Prostate gland (tissue), 2 donors: ENCODE measurements around the gene SH3GL3. TPM values are rescaled to one million over a fixed set of nuclear protein-coding genes. Genes with fewer than 3 reads are reported as not detected.

Experiments
- DNase-seq: peaks from one replicate; pipeline ENCODE4 v3.0.0-alpha.2; 2019; ENCODE audit warnings: low spot score
- H3K27ac ChIP-seq, 2 donors: fragments of 200-600 bp; sonication (generic); 2 replicates each; pipeline ENCODE4 v1.5.1; 2017 to 2019
- H3K27me3 ChIP-seq: fragments of 200-600 bp; sonication (generic); replicated peaks from 2 replicates; pipeline ENCODE4 v1.5.1; 2019; ENCODE audit not compliant: insufficient read depth
- H3K36me3 ChIP-seq, 2 donors: fragments of 200-600 bp; sonication (generic); 1 replicate in 1 of 2; 2 replicates in 1 of 2; pipeline versions ENCODE4 v1.5.1 to v1.8.1; 2017 to 2019
- H3K4me1 ChIP-seq: fragments of 200-600 bp; sonication (generic); replicated peaks from 2 replicates; pipeline ENCODE4 v1.5.1; 2019
- H3K4me3 ChIP-seq, 2 donors: fragments of 200-600 bp; sonication (generic); 2 replicates each; pipeline ENCODE4 v1.5.1; 2017 to 2019
- H3K9me3 ChIP-seq: fragments of 200-600 bp; sonication (generic); 2 replicates; pipeline ENCODE4 v1.5.1; 2017
- POLR2A ChIP-seq: fragments of 450-650 bp; IDR thresholded peaks from one replicate; pipeline ENCODE4 v1.6.1; 2016; ENCODE audit warnings: antibody characterized with exemption, mild to moderate bottlenecking
- POLR2AphosphoS5 ChIP-seq: sonication (generic); formaldehyde crosslinking; IDR thresholded peaks from one replicate; pipeline ENCODE4 v1.6.1; 2017; ENCODE audit warnings: antibody characterized with exemption
- WGBS: methylation state at CpG from one replicate; pipeline ENCODE4 v1.1.5; 2018; 5-methylcytosine and 5-hydroxymethylcytosine counted together
- intact Hi-C: fragments of 100-400 bp; cut with DNase I; formaldehyde crosslinking; loops from one replicate; pipeline ENCODE4 v1.14.2; 2022
- total RNA-seq, 2 donors: library from RNA; depleted of rRNA; stranded (reverse); fragments of >200 nt; gene quantifications; one replicate each; pipeline ENCODE4 v1.1.0, GENCODE V29; 2016
- TF ChIP-seq, protein P1 (sequence below), 4 experiments: fragments of 200-600 bp in 2 of 4; fragments of 450-650 bp in 2 of 4; sonication (generic) in 2 of 4; IDR thresholded peaks; 1 replicate in 3 of 4; 2 replicates in 1 of 4; pipeline ENCODE4 v1.5.1; 2016 to 2019; ENCODE audit warnings: antibody characterized with exemption in 4 of 4, mild to moderate bottlenecking in 2 of 4, moderate library complexity in 2 of 4

Gene SH3GL3
- total RNA-seq, 2 donors from 2014 or later: 2.2 to 7.4 TPM

- H3K36me3 ChIP-seq: no peaks in the 10 kb centered on the region
- H3K27ac ChIP-seq: no peak overlapping the region
- WGBS: 91% methylated on average over 1 of the region's 1 CpG
- no peak overlapping the region for H3K4me3 ChIP-seq
- no peaks in the 10 kb centered on the region for H3K27me3 ChIP-seq
- intact Hi-C loops: no loop called here
- no peak for DNase-seq
- H3K4me1 ChIP-seq: no peaks in the 10 kb centered on the region
- TF ChIP-seq POLR2AphosphoS5: no peak
- no peak for TF ChIP-seq POLR2A
- TF ChIP-seq, protein P1, sequence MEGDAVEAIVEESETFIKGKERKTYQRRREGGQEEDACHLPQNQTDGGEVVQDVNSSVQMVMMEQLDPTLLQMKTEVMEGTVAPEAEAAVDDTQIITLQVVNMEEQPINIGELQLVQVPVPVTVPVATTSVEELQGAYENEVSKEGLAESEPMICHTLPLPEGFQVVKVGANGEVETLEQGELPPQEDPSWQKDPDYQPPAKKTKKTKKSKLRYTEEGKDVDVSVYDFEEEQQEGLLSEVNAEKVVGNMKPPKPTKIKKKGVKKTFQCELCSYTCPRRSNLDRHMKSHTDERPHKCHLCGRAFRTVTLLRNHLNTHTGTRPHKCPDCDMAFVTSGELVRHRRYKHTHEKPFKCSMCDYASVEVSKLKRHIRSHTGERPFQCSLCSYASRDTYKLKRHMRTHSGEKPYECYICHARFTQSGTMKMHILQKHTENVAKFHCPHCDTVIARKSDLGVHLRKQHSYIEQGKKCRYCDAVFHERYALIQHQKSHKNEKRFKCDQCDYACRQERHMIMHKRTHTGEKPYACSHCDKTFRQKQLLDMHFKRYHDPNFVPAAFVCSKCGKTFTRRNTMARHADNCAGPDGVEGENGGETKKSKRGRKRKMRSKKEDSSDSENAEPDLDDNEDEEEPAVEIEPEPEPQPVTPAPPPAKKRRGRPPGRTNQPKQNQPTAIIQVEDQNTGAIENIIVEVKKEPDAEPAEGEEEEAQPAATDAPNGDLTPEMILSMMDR (IDR thresholded peaks at IDR 0.05): no peak
- H3K9me3 ChIP-seq: no peaks in the 10 kb centered on the region
Observed at GRCh38 chr15:83616840-83617239, 169.7 kb downstream of the SH3GL3 start.

DNA sequence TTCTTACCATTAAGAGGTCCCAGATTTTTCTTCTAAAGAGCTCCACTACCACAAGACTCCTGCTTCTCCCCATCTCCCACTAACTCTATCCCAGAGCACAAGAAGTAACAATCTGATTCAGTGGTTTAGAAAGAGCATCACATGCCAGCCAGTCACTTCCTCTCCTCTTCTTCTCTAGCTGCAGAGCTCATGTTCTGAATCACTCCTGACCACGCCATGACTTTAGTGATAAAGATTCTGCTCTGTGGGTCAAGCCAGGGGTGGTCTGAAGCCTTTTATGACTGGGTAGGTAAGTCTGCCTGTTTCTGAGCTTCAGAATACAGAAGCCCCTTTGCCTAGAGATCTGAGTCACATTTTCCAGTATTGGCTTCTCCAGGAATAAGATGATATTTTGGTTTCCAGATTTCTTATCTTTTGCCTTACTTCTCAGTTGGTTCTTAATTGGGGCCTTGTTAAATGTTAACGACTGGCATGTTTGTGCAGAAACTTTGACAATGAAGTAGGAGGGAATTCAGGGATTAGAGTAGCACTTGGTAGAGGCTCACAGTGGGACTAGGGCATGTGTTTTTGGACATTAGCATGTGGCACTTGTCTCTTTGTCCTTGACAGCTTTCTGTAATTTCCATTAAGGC is 179.1 kb downstream of the SH3GL3 start:
- Histone ChIP-seq H3K4me1 (no peaks in the 10 kb centered on the region), H3K9me3 (no peaks in the 10 kb centered on the region), H3K36me3 (no peaks in the 10 kb centered on the region), H3K4me3 (no peak overlapping the region), H3K27ac (no peak overlapping the region), H3K27me3 (no peaks in the 10 kb centered on the region)
- intact Hi-C loops: no loop called here
- 58% methylated on average over 2 of the region's 2 CpGs for WGBS
- TF ChIP-seq, protein P1 (IDR thresholded peaks at IDR 0.05): no peak
- TF ChIP-seq POLR2A: no peak
- TF ChIP-seq POLR2AphosphoS5: no peak
- DNase-seq: no peak

- WGBS: 90% methylated on average over 2 of the region's 2 CpGs
- Histone ChIP-seq H3K9me3 (no peaks in the 10 kb centered on the region), H3K36me3 (no peaks in the 10 kb centered on the region), H3K27me3 (no peaks in the 10 kb centered on the region), H3K27ac (no peak overlapping the region), H3K4me3 (no peak overlapping the region), H3K4me1 (no peaks in the 10 kb centered on the region)
- TF ChIP-seq, protein P1 (IDR thresholded peaks at IDR 0.05): no peak
- intact Hi-C loops: no loop called here
- no peak for DNase-seq
Observed at GRCh38 chr15:83631534-83631933, 184.4 kb downstream of the SH3GL3 start.

DNA sequence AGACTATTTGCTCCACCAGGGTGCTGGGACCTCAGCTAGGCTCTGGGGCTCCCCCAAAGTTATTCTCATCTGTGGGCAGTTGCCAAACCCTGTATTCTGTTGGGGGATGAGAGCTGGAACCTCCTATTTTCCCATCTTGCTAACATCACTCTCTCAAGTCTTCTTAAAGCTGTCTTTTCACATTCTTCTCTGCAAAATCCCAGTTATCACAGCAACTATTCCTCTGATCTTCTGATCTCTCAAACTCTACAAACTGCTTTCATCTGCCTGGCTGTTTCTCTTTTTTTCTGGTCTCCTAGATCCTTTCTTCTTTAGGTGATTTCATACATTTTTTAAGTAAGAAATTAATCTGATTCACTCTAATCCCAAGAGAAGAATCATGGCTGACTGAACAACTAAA is 196.1 kb downstream of the SH3GL3 start:
- Histone ChIP-seq H3K9me3 (no peaks in the 10 kb centered on the region), H3K36me3 (no peaks in the 10 kb centered on the region), H3K27me3 (no peaks in the 10 kb centered on the region), H3K4me3 (no peak overlapping the region), H3K4me1 (no peaks in the 10 kb centered on the region), H3K27ac (no peak overlapping the region)
- DNase-seq: no peak
- intact Hi-C loops: no loop called here
- no peak for TF ChIP-seq POLR2A
- TF ChIP-seq POLR2AphosphoS5: no peak
- TF ChIP-seq, protein P1 (IDR thresholded peaks at IDR 0.05): no peak

DNA sequence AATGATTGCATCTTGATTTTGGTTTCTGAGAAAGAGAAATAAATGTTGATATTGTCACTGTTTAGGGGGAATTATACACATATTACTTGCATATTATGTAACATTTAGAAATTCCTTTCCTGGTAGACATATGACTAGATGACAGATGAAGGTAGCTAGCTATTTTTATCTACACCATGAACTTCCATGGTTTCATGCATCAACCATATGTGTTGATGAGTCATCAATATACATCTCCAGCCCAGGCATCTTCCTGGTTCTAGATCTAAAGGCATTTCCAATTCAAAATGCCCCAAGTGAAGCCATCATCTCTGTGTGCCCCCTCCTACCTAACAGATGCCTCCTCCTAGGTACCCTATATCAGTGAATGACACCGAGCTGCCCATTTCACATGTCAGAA is 197.3 kb downstream of the SH3GL3 start:
- no peak for DNase-seq
- Histone ChIP-seq H3K27me3 (no peaks in the 10 kb centered on the region), H3K36me3 (no peaks in the 10 kb centered on the region), H3K27ac (no peak overlapping the region), H3K4me1 (no peaks in the 10 kb centered on the region), H3K4me3 (no peak overlapping the region), H3K9me3 (no peaks in the 10 kb centered on the region)
- WGBS: 90% methylated on average over 1 of the region's 1 CpG
- no peak for TF ChIP-seq POLR2AphosphoS5
- TF ChIP-seq, protein P1 (IDR thresholded peaks at IDR 0.05): no peak
- TF ChIP-seq POLR2A: no peak
- intact Hi-C loops: no loop called here
